GM12878 (cell line): ENCODE measurements around the gene TM9SF4.

Experiments used
- ZNF24 ChIP-seq: fragments of 450-650 bp; IDR thresholded peaks from 2 replicates; pipeline ENCODE4 v1.6.1; 2017; ENCODE audit warnings: antibody characterized with exemption, mild to moderate bottlenecking
- TF ChIP-seq, protein P1 (sequence below), 3 experiments: IDR thresholded peaks in 2 of 3; conservative IDR thresholded peaks in 1 of 3; 2 replicates each; pipeline ENCODE4 v1.5.1; 2011; ENCODE audit warnings: low read depth in 3 of 3, low read length in 3 of 3, mild to moderate bottlenecking in 3 of 3, control low read depth in 2 of 3, moderate library complexity in 2 of 3, inconsistent platforms in 1 of 3, mixed read lengths in 1 of 3; ENCODE audit not compliant: control insufficient read depth in 2 of 3, insufficient read depth in 1 of 3; ENCODE audit errors: extremely low read depth in 1 of 3
- TF ChIP-seq, protein P2 (sequence below): fragments of 450-650 bp; formaldehyde crosslinking; IDR thresholded peaks from 2 replicates; pipeline ENCODE4 v1.5.0; 2022; ENCODE audit warnings: mild to moderate bottlenecking, missing genetic modification characterization
- TF ChIP-seq, protein P3 (sequence below): IDR thresholded peaks from 2 replicates; pipeline ENCODE4 v1.6.1; 2011; ENCODE audit warnings: low read depth, low read length, improper control_type of control experiment, borderline replicate concordance

DNA sequence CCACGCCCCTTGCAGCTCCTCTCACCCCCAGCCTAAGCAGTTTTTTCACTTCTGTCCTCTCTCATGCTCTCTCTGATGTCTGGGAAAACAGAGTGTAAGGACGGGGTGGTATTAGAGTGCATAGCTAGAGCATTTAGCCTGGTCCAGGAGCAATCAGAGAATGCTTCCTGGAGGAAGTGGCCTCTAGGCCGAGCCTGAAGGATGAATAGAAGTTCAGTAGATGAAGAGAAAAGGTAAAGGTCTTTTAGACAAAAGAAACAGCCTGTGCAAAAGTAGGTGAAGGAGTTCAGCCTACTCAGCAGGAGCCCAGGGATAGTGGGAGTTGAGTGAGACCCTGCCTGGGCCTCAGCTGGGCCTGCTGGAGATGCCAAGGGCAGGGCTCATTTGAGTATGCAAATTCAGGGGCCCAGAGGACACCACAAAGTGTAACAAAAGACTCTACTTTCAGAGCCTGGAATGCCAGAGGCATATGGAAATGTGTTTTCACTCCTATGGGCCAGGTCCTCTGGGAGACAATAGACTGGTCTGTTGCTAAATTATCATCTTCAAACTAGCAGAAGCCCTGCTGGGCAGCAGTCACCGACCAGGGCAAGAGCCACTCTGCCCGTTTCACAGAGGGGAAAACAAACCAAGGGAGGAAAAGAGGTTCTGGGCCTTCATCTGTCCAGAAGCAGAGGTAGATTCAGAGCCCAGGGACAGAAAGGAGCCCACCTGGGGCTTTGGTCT is 19.7 kb upstream of the TM9SF4 start:
- TF ChIP-seq, protein P1, sequence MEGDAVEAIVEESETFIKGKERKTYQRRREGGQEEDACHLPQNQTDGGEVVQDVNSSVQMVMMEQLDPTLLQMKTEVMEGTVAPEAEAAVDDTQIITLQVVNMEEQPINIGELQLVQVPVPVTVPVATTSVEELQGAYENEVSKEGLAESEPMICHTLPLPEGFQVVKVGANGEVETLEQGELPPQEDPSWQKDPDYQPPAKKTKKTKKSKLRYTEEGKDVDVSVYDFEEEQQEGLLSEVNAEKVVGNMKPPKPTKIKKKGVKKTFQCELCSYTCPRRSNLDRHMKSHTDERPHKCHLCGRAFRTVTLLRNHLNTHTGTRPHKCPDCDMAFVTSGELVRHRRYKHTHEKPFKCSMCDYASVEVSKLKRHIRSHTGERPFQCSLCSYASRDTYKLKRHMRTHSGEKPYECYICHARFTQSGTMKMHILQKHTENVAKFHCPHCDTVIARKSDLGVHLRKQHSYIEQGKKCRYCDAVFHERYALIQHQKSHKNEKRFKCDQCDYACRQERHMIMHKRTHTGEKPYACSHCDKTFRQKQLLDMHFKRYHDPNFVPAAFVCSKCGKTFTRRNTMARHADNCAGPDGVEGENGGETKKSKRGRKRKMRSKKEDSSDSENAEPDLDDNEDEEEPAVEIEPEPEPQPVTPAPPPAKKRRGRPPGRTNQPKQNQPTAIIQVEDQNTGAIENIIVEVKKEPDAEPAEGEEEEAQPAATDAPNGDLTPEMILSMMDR (IDR thresholded peaks at IDR 0.05 in 2 of 3, conservative IDR thresholded peaks at IDR 0.05 in 1 of 3; ENCODE audit: control insufficient read depth in 2 of 3, extremely low read depth in 1 of 3, insufficient read depth in 1 of 3, low read depth in 3 of 3, low read length in 3 of 3) = no peak
- TF ChIP-seq, protein P2, sequence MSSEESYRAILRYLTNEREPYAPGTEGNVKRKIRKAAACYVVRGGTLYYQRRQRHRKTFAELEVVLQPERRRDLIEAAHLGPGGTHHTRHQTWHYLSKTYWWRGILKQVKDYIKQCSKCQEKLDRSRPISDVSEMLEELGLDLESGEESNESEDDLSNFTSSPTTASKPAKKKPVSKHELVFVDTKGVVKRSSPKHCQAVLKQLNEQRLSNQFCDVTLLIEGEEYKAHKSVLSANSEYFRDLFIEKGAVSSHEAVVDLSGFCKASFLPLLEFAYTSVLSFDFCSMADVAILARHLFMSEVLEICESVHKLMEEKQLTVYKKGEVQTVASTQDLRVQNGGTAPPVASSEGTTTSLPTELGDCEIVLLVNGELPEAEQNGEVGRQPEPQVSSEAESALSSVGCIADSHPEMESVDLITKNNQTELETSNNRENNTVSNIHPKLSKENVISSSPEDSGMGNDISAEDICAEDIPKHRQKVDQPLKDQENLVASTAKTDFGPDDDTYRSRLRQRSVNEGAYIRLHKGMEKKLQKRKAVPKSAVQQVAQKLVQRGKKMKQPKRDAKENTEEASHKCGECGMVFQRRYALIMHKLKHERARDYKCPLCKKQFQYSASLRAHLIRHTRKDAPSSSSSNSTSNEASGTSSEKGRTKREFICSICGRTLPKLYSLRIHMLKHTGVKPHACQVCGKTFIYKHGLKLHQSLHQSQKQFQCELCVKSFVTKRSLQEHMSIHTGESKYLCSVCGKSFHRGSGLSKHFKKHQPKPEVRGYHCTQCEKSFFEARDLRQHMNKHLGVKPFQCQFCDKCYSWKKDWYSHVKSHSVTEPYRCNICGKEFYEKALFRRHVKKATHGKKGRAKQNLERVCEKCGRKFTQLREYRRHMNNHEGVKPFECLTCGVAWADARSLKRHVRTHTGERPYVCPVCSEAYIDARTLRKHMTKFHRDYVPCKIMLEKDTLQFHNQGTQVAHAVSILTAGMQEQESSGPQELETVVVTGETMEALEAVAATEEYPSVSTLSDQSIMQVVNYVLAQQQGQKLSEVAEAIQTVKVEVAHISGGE (CRISPR knock-in tag) = no peak
- TF ChIP-seq ZNF24 = no peak
- TF ChIP-seq, protein P3, sequence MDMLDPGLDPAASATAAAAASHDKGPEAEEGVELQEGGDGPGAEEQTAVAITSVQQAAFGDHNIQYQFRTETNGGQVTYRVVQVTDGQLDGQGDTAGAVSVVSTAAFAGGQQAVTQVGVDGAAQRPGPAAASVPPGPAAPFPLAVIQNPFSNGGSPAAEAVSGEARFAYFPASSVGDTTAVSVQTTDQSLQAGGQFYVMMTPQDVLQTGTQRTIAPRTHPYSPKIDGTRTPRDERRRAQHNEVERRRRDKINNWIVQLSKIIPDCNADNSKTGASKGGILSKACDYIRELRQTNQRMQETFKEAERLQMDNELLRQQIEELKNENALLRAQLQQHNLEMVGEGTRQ = no peak
